Suppressor macrophage treated with lipopolysaccharide for 1 hour (primary cell): ENCODE measurements around the gene ASAH2B.
A peak's percentile ranks its signal among the peaks of the same experiment; 100 is the strongest.
"Not testable (repeated sequence)": the region's sequence is repeated elsewhere in the genome, so short reads cannot be mapped to it uniquely, and the experiment has no call there.

Source experiments
- DNase-seq, 3 donors: peaks; one replicate each; pipeline ENCODE4 v3.0.0-alpha.2; 2020 to 2022

The ASAH2B gene

GRCh38 chr10:50739618-50740292 is at the start of gene ASAH2B:
Gene ASAH2B, plus strand, starts transcription at chr10:50739936. Its CDS starts 5,195 bp downstream, at chr10:50745131.
- DNase-seq, result peak; percentile 21 to 50 (median 29)

- DNase-seq, result not testable (repeated sequence)
These were observed 41.9 kb upstream of the ASAH2B start for GRCh38 chr10:50697819-50698218.

GRCh38 chr10:50701947-50702346 is 37.8 kb upstream of the ASAH2B start:
- not testable (repeated sequence) for DNase-seq

GRCh38 chr10:50702997-50703396 is 36.7 kb upstream of the ASAH2B start:
- not testable (repeated sequence) for DNase-seq

- not testable (repeated sequence) for DNase-seq
These were observed 35.2 kb upstream of the ASAH2B start for GRCh38 chr10:50704436-50705079.

DNA sequence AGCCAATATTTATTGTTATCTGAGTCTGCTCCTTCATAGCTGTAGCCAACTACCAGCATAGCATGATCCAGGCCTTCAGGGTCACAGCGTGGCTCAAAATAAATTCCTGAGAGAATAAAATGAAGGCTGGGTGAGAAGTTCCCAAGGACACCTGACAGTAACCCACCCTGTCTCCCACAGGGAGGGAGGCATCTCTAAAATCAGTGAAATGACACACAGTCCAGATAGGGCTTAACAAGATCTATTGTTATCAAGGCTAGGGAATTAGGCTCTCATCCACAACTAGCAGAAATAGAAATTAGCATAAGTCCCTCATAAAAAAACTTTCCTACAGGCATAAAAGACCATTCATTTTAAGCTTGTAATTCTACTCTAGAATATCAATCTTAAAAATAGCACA is 33.7 kb upstream of the ASAH2B start:
- not testable (repeated sequence) for DNase-seq

- DNase-seq, result not testable (repeated sequence)
These were observed 29.5 kb upstream of the ASAH2B start for GRCh38 chr10:50710241-50710640.

DNA sequence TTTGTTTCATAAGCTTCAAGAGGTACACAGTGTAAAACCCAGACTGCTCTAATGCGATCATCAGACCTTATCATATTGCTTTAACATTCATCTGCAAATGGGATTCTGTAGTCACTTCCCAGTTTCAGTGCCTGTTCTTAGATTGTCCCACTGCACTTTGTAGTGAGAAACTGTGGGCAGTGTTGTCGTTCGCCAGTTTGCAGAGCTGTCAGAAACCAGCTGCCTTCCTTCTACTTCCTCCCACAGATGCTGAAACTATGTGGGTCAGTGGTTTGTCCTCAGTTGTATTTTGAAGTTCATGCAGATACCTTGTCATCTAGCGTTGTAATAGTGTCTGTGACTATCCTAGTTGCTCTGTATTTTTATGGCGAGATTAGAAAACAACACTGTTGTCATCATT is 15.9 kb upstream of the ASAH2B start:
- DNase-seq, result peak; percentile 14 to 29 (median 20)

GRCh38 chr10:50728112-50728511 is 11.6 kb upstream of the ASAH2B start:
- DNase-seq, result not testable (repeated sequence)

DNA sequence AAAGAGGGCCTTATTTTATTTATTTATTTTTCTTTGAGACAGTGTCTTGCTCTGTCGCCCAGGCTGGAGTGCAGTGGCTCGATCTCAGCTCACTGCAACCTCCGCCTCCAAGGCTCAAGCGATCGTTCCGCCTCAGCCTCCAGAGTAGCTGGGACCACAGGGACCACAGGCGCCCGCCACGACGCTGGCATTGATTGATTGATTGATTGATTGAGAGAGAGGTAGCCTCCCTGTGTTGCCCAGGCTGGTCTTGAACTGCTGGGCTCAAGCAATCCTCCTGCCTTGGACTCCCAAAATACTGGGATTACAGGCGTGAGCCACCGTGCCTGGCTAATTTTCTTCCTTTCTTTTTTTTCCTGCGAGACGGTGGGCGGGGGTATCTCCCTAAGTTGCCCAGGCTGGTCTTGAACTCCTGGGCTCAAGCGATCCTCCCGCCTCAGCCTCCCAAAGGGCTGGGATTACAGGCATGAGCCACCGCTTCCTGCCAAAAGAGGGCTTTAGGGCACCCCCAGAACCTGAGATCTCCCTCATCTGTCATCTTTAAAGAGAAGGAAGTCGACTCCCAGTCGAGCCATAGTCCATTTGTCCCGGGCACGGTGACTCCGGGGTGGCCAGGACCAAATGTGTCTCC is 634 bp upstream of the ASAH2B start:
- not testable (repeated sequence) for DNase-seq

DNA sequence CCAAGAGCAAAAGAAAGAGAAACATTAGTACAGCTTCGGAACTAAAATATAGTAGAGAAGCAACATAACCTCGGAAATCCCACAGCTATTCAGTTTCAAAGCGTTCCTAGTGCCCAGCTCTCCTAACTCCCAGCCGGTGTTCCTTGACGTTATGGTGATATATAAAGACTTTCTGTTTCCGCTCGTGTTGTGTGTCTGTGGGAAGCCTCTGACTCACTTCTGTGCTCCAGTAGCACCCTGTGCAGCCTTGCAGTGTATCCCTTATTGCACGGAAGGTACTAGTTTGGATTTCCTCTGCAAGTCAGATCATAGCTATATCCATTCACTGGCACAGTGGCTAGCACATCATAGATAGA is 535 bp downstream of the ASAH2B start:
- DNase-seq, result peak; percentile 60 to 76 (median 62)

- DNase-seq, result not testable (repeated sequence)
These were observed 3.1 kb downstream of the ASAH2B start for GRCh38 chr10:50742820-50743219.

GRCh38 chr10:50766774-50767513 is 27.2 kb downstream of the ASAH2B start:
- not testable (repeated sequence) for DNase-seq

- DNase-seq, result not testable (repeated sequence)
These were observed 32.3 kb downstream of the ASAH2B start for GRCh38 chr10:50772042-50772441.

GRCh38 chr10:50774868-50775267 is 35.1 kb downstream of the ASAH2B start:
- not testable (repeated sequence) for DNase-seq

GRCh38 chr10:50780036-50780435 is 40.3 kb downstream of the ASAH2B start:
- DNase-seq, result peak; percentile 56 to 68 (median 62)

- DNase-seq, result not testable (repeated sequence)
These were observed 42.3 kb downstream of the ASAH2B start for GRCh38 chr10:50782017-50782416.

- not testable (repeated sequence) for DNase-seq
These were observed 48.2 kb downstream of the ASAH2B start for GRCh38 chr10:50787962-50788361.

- DNase-seq, result peak; percentile 6 to 38 (median 9)
These were observed 49.5 kb downstream of the ASAH2B start for GRCh38 chr10:50788951-50789945.

DNA sequence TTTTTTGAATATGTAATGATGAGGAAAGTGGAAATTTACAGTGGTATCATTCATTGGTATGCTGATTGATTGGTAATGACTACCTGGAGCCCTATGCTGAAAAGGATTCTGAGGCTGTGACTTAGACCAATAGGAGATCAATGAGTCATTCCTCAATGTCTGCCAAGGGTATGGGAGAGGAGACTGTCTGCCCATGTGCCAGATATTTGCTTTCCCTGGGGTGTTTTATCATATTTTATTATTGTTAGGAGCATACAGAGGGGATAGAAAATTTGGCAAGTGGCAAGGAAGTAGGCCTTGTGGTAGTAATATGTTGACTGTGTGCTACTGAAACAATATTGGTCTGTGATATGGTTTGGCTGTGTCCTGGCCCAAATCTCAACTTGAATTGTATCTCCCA is 54.8 kb downstream of the ASAH2B start:
- DNase-seq, result no peak

GRCh38 chr10:50796693-50797092 is 57.0 kb downstream of the ASAH2B start:
- no peak for DNase-seq

GRCh38 chr10:50798297-50798696 is 58.6 kb downstream of the ASAH2B start:
- DNase-seq, result no peak
